Measurements from ENCODE around the gene CUL7. TPM values are rescaled to one million over a fixed set of nuclear protein-coding genes. Genes with fewer than 3 reads are reported as not detected.

The CUL7 gene
- total and polyA plus RNA-seq, 10 of the 15 experiments (the other 5 are each of a cell fraction or from before 2014, with no cell fraction given) = 0.66 to 18.4 (median 10.9) TPM

GRCh38 chr6:43086022-43086658, 32.5 kb upstream of the CUL7 start:
- no peaks in the 10 kb centered on the region for H3K9me3 ChIP-seq (replicated peaks; ENCODE audit: control insufficient read depth, insufficient read depth, low read length)
- CTCF ChIA-PET = interaction anchor here (0.8 to 1.1 kb wide), 4 partner anchors 17 to 57 kb away, joined by 3 to 4 read pairs (median 3); no protein-coding TSS in a partner anchor
- DNase-seq (ENCODE audit: low read depth, low spot score) (peak; percentile 47), ATAC-seq (peak; percentile 94), FAIRE-seq (peak; percentile 44)
- BruUV-seq (replicated peaks) = no TSS peak
- WGBS (ENCODE audit: insufficient coverage, insufficient replicate concordance, low lambda C conversion rate, missing lambda C conversion rate) = 19% methylated on average over 8 of the region's 8 CpGs
- no peak overlapping the region for H3K9ac ChIP-seq (ENCODE audit: control insufficient read depth, insufficient read depth, low read length)
- peak overlapping the region; percentile 23; the same call in 1 of the 2 replicates for H3K27ac ChIP-seq (ENCODE audit: control insufficient read depth, insufficient read depth)
- POLR2A ChIA-PET = interaction anchor here (0.7 to 2.6 kb wide), 5 partner anchors 8 to 84 kb away, joined by 3 to 12 read pairs (median 4); partner anchors contain the start of gene PTK7
- SMC1A ChIA-PET (ENCODE audit: uncharacterized antibody, unreplicated experiment) = interaction anchor here (0.9 to 2.7 kb wide), 5 partner anchors 8 to 157 kb away, joined by 3 to 20 read pairs (median 4); no protein-coding TSS in a partner anchor
- no peaks in the 10 kb centered on the region for H3K36me3 ChIP-seq (ENCODE audit: control insufficient read depth in 2 of 2, insufficient read depth in 2 of 2, low read length in 1 of 2)
- no peaks in the 10 kb centered on the region for H4K20me1 ChIP-seq (ENCODE audit: control insufficient read depth, insufficient read depth)
- intact Hi-C loops (cut with micrococcal nuclease; ENCODE audit: unreplicated experiment) (no loop called here), in situ Hi-C loops (cut with MboI) (no loop called here)
- peaks cover 12% of the 10 kb centered on the region for H3K4me1 ChIP-seq (ENCODE audit: control insufficient read depth, insufficient read depth, low read length)
- no peak overlapping the region for H3K4me3 ChIP-seq
- H3K4me2 ChIP-seq (ENCODE audit: control insufficient read depth, insufficient read depth) = peak overlapping the region; percentile 11; the same call in 1 of the 2 replicates
- H2AFZ ChIP-seq (ENCODE audit: control insufficient read depth, low read depth, low read length) = peak overlapping the region; percentile 67
- no peaks in the 10 kb centered on the region for H3K79me2 ChIP-seq (ENCODE audit: control insufficient read depth, insufficient read depth, low read length)
- no peaks in the 10 kb centered on the region; a peak in 1 of 4 replicates for H3K27me3 ChIP-seq (replicated peaks in 1 of 2; ENCODE audit: control insufficient read depth in 2 of 2, insufficient read depth in 2 of 2, low read length in 1 of 2)
- RAD21 ChIA-PET (ENCODE audit: unreplicated experiment) = interaction anchor here (0.6 to 2.4 kb wide), 5 partner anchors 10 to 73 kb away, joined by 3 to 12 read pairs (median 3); no protein-coding TSS in a partner anchor
- TF ChIP-seq FOXM1 (IDR thresholded peaks at IDR 0.05; ENCODE audit: low read depth, low read length) (0 out of 2 replicates have a peak, but pooled peaks have one; percentile 12), SP1 (IDR thresholded peaks at IDR 0.05; ENCODE audit: low read depth, low read length) (no peak), GATAD2B (conservative IDR thresholded peaks at IDR 0.05; ENCODE audit: low read depth) (peak; percentile 67; the same call in 1 of the 2 replicates), ETV6 (conservative IDR thresholded peaks at IDR 0.05 in 1 of 2, IDR thresholded peaks at IDR 0.05 in 1 of 2; ENCODE audit: borderline replicate concordance in 1 of 2, low read depth in 1 of 2) (no peak), IRF4 (IDR thresholded peaks at IDR 0.05; ENCODE audit: low read depth, low read length) (no peak), SUZ12 (IDR thresholded peaks at IDR 0.05; ENCODE audit: unreplicated experiment) (no peak), NKRF (conservative IDR thresholded peaks at IDR 0.05) (no peak), ELK1 (IDR thresholded peaks at IDR 0.05; ENCODE audit: low read depth, low read length) (no peak), CEBPZ (IDR thresholded peaks at IDR 0.05; ENCODE audit: low read depth, low read length) (no peak), IRF3 (IDR thresholded peaks at IDR 0.05) (no peak), SKIL (IDR thresholded peaks at IDR 0.05; ENCODE audit: low read depth, poor library complexity, severe bottlenecking) (peak; percentile 34), JUNB (IDR thresholded peaks at IDR 0.05) (peak; percentile 65)

Data from GM12878 (cell line).